Measurements from ENCODE around the gene ADAMTS2. TPM values are rescaled to one million over a fixed set of nuclear protein-coding genes. Genes with fewer than 3 reads are reported as not detected.

The ADAMTS2 gene
- total and polyA plus RNA-seq, 2 donors (not counting 3 experiments of a cell fraction or from before 2014, with no cell fraction given) = not detected

DNA sequence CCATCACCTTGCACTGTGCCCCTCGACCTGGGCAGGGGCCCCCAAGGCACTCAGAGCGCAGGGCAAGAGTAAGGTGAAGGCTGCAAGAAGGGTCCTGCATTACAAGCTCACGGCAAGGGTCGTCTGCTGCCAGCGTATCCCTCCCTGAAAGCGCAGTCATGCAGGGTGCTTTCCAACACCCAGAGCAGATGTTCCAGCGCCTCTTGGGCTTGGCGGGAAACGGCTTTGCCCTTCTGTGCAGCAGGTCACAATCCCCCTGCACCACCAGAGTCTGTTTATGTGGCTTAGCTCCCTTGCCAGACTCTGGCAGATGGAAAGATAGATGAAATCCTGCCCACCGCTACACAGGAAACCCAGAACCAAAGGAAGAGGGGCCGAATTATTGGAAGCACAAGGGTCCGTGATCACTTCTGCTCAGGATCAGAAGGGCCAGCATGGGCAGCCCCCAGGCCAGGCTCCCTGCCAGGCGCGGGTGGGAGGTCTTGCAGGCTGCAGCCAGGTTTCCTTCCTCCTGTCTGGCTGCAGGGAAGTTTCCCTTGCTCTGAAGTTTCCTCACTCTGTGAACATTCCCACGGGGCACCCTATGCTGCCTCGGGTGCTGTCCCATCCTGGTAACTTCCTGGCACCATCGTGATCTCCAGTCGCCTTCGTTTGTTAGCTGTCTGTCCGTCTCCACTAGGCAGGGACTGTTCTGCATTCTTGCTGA is 152.9 kb downstream of the ADAMTS2 start:
- Histone ChIP-seq H4K20me1 (replicated peaks; ENCODE audit: control insufficient read depth, extremely low read depth, insufficient read depth, low read length) (no peaks in the 10 kb centered on the region), H3K9me1 (replicated peaks; ENCODE audit: control insufficient read depth, extremely low read depth, insufficient read depth, low read length) (no peaks in the 10 kb centered on the region), H3K4me2 (ENCODE audit: insufficient read depth, low read length) (no peak overlapping the region), H2AFZ (ENCODE audit: low read depth, low read length) (no peak overlapping the region), H3K4me1 (ENCODE audit: control insufficient read depth, extremely low read depth, insufficient read depth, low read length) (no peaks in the 10 kb centered on the region), H3K27ac (ENCODE audit: insufficient read depth, low read depth, low read length) (no peak overlapping the region), H3K9ac (replicated peaks; ENCODE audit: extremely low read depth, insufficient read depth, low read length) (no peak overlapping the region), H3K9me3 (replicated peaks; ENCODE audit: control insufficient read depth, insufficient read depth, low read length) (no peaks in the 10 kb centered on the region), H3K4me3 (replicated peaks in 1 of 3; ENCODE audit: insufficient read depth in 1 of 3, low read depth in 1 of 3, low read length in 3 of 3) (no peak overlapping the region), H3K79me2 (ENCODE audit: control insufficient read depth, insufficient read depth, low read length) (no peaks in the 10 kb centered on the region), H3K36me3 (ENCODE audit: control insufficient read depth in 2 of 2, extremely low read depth in 1 of 2, insufficient read depth in 2 of 2, low read length in 2 of 2) (no peaks in the 10 kb centered on the region), H3K27me3 (ENCODE audit: control insufficient read depth in 2 of 2, insufficient read depth in 2 of 2, low read length in 2 of 2) (no peaks in the 10 kb centered on the region)
- ChIA-PET CTCF (no interaction called here), POLR2A (no interaction called here)
- intact Hi-C loops (cut with micrococcal nuclease) = no loop called here
- FAIRE-seq (no peak), DNase-seq (ENCODE audit: low read depth, low spot score) (no peak)
- dilution Hi-C loops (cut with MboI; ENCODE audit: extremely low pct_ligation_motif_present, low sequenced_read_pairs) = no loop called here
- no TSS peak for BruUV-seq (replicated peaks)
- TF ChIP-seq MYC (IDR thresholded peaks at IDR 0.05; ENCODE audit: low read depth, low read length) (no peak), POLR2A (IDR thresholded peaks at IDR 0.05; ENCODE audit: low read depth, low read length) (no peak), EZH2 (IDR thresholded peaks at IDR 0.05; ENCODE audit: borderline replicate concordance, low read depth, low read length, severe bottlenecking) (no peak)
- TF ChIP-seq, protein P1, sequence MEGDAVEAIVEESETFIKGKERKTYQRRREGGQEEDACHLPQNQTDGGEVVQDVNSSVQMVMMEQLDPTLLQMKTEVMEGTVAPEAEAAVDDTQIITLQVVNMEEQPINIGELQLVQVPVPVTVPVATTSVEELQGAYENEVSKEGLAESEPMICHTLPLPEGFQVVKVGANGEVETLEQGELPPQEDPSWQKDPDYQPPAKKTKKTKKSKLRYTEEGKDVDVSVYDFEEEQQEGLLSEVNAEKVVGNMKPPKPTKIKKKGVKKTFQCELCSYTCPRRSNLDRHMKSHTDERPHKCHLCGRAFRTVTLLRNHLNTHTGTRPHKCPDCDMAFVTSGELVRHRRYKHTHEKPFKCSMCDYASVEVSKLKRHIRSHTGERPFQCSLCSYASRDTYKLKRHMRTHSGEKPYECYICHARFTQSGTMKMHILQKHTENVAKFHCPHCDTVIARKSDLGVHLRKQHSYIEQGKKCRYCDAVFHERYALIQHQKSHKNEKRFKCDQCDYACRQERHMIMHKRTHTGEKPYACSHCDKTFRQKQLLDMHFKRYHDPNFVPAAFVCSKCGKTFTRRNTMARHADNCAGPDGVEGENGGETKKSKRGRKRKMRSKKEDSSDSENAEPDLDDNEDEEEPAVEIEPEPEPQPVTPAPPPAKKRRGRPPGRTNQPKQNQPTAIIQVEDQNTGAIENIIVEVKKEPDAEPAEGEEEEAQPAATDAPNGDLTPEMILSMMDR (IDR thresholded peaks at IDR 0.05; ENCODE audit: extremely low read depth in 1 of 2, insufficient read depth in 1 of 2, low read depth in 1 of 2, low read length in 2 of 2) = no peak
- TF ChIP-seq, protein P2, sequence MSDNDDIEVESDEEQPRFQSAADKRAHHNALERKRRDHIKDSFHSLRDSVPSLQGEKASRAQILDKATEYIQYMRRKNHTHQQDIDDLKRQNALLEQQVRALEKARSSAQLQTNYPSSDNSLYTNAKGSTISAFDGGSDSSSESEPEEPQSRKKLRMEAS (IDR thresholded peaks at IDR 0.05; ENCODE audit: insufficient read depth, insufficient read length) = no peak
